Measurements from ENCODE around the gene EPHA6. TPM values are rescaled to one million over a fixed set of nuclear protein-coding genes. Genes with fewer than 3 reads are reported as not detected.

EPHA6 gene
- polyA plus RNA-seq, 2 of the 4 experiments (the other 2 are of a cell fraction): 0.08 TPM

DNA sequence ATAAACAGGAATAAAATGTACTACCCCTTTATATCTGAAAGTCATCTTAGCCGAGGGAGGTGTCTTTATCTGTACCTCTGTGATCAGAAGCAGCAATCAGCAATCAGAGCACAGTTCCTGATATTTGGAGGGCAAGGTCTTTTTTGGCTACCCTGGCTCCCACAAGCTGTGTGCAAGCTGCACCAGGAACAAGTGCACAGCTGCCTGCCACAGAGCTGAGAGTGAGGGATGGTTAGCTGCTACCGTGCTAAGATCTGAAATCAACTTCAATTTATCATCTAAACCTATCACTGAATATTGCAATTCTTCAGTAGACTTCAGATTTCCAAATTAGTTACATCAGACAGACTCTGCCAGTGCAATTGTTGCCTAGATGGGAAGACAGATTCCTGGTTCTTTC lies 545.6 kb downstream of the EPHA6 start:
- no peak overlapping the region for H3K27ac ChIP-seq
- no peaks in the 10 kb centered on the region for H3K4me1 ChIP-seq
- TF ChIP-seq, protein P1, sequence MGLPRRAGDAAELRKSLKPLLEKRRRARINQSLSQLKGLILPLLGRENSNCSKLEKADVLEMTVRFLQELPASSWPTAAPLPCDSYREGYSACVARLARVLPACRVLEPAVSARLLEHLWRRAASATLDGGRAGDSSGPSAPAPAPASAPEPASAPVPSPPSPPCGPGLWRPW (IDR thresholded peaks at IDR 0.05): no peak
- TF ChIP-seq NR3C1 (IDR thresholded peaks at IDR 0.05): no peak
- no peak for TF ChIP-seq ZNF302 (CRISPR knock-in tag; IDR thresholded peaks at IDR 0.05)
- TF ChIP-seq RAD21 (conservative IDR thresholded peaks at IDR 0.05 in 1 of 2, IDR thresholded peaks at IDR 0.05 in 1 of 2): no peak
- no peak for TF ChIP-seq CHD4 (IDR thresholded peaks at IDR 0.05; ENCODE audit: borderline replicate concordance)
- no peak for TF ChIP-seq FOSL2 (IDR thresholded peaks at IDR 0.05)
- no peak for TF ChIP-seq FOSL2 (CRISPR knock-in tag; IDR thresholded peaks at IDR 0.05)
- TF ChIP-seq RFX5 (IDR thresholded peaks at IDR 0.05): no peak
- FAIRE-seq (no peak), ATAC-seq (no peak), DNase-seq (ENCODE audit: low read depth in 1 of 2, low spot score in 1 of 2) (no peak)
- H3K4me2 ChIP-seq: no peak overlapping the region
- CTCF ChIA-PET: no interaction called here
- POLR2A ChIA-PET: no interaction called here
- no peak overlapping the region for H3K4me3 ChIP-seq
- WGBS (ENCODE audit: missing lambda C conversion rate): 4% methylated on average over 2 of the region's 2 CpGs
- H3K9me3 ChIP-seq: no peaks in the 10 kb centered on the region

DNA sequence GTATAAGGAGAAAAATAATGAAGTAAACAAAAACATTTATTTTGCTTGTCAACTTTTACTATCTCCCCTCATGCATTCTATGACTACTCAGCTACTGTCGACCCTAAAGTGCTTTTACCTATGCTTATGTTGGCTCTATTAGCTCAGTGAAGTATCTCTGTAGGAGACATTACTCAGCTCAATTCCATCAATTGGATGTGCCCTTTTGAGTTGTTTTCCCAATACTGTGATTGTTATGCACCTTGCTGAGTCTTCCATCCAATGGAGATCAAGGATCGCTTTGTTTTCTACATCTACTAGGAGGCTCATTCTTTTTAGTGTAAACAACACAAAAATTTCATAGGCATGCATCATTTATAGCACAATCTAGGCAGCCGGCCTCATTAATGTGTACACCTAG lies 546.4 kb downstream of the EPHA6 start:
- no peak for ATAC-seq
- Histone ChIP-seq H3K27ac (no peak overlapping the region), H3K4me1 (no peaks in the 10 kb centered on the region), H3K4me3 (no peak overlapping the region), H3K4me2 (no peak overlapping the region), H3K9me3 (no peaks in the 10 kb centered on the region)
- CTCF ChIA-PET: no interaction called here
- no peak for DNase-seq (ENCODE audit: low read depth in 1 of 2, low spot score in 1 of 2)
- TF ChIP-seq FOXS1 (CRISPR knock-in tag; IDR thresholded peaks at IDR 0.05) (no peak), MAFK (IDR thresholded peaks at IDR 0.05; ENCODE audit: partially characterized antibody) (no peak), ZC3H11A (IDR thresholded peaks at IDR 0.05) (no peak), POLR2A (IDR thresholded peaks at IDR 0.05; ENCODE audit: low read length) (no peak), RFX5 (IDR thresholded peaks at IDR 0.05) (no peak), RARB (CRISPR knock-in tag; IDR thresholded peaks at IDR 0.05) (no peak), ZNF302 (CRISPR knock-in tag; IDR thresholded peaks at IDR 0.05) (no peak), NPAS2 (CRISPR knock-in tag; IDR thresholded peaks at IDR 0.05; ENCODE audit: borderline replicate concordance) (no peak), EP300 (IDR thresholded peaks at IDR 0.05) (no peak), TFCP2L1 (CRISPR knock-in tag; IDR thresholded peaks at IDR 0.05) (no peak), ESRRA (IDR thresholded peaks at IDR 0.05; ENCODE audit: borderline replicate concordance, low read length) (no peak), CHD2 (IDR thresholded peaks at IDR 0.05; ENCODE audit: low read length, partially characterized antibody) (no peak), MYC (IDR thresholded peaks at IDR 0.05; ENCODE audit: borderline replicate concordance, low read length) (no peak), HOXB5 (CRISPR knock-in tag; IDR thresholded peaks at IDR 0.05) (no peak), CBX8 (IDR thresholded peaks at IDR 0.05) (no peak), RCOR1 (IDR thresholded peaks at IDR 0.05; ENCODE audit: low read depth, low read length) (no peak)
- TF ChIP-seq, protein P2, sequence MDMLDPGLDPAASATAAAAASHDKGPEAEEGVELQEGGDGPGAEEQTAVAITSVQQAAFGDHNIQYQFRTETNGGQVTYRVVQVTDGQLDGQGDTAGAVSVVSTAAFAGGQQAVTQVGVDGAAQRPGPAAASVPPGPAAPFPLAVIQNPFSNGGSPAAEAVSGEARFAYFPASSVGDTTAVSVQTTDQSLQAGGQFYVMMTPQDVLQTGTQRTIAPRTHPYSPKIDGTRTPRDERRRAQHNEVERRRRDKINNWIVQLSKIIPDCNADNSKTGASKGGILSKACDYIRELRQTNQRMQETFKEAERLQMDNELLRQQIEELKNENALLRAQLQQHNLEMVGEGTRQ (IDR thresholded peaks at IDR 0.05): no peak
- TF ChIP-seq, protein P3, sequence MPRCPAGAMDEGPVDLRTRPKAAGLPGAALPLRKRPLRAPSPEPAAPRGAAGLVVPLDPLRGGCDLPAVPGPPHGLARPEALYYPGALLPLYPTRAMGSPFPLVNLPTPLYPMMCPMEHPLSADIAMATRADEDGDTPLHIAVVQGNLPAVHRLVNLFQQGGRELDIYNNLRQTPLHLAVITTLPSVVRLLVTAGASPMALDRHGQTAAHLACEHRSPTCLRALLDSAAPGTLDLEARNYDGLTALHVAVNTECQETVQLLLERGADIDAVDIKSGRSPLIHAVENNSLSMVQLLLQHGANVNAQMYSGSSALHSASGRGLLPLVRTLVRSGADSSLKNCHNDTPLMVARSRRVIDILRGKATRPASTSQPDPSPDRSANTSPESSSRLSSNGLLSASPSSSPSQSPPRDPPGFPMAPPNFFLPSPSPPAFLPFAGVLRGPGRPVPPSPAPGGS (IDR thresholded peaks at IDR 0.05): no peak
- TF ChIP-seq, protein P4, sequence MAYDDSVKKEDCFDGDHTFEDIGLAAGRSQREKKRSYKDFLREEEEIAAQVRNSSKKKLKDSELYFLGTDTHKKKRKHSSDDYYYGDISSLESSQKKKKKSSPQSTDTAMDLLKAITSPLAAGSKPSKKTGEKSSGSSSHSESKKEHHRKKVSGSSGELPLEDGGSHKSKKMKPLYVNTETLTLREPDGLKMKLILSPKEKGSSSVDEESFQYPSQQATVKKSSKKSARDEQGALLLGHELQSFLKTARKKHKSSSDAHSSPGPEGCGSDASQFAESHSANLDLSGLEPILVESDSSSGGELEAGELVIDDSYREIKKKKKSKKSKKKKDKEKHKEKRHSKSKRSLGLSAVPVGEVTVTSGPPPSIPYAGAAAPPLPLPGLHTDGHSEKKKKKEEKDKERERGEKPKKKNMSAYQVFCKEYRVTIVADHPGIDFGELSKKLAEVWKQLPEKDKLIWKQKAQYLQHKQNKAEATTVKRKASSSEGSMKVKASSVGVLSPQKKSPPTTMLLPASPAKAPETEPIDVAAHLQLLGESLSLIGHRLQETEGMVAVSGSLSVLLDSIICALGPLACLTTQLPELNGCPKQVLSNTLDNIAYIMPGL (CRISPR knock-in tag; IDR thresholded peaks at IDR 0.05; ENCODE audit: borderline replicate concordance): no peak
- TF ChIP-seq, protein P5, sequence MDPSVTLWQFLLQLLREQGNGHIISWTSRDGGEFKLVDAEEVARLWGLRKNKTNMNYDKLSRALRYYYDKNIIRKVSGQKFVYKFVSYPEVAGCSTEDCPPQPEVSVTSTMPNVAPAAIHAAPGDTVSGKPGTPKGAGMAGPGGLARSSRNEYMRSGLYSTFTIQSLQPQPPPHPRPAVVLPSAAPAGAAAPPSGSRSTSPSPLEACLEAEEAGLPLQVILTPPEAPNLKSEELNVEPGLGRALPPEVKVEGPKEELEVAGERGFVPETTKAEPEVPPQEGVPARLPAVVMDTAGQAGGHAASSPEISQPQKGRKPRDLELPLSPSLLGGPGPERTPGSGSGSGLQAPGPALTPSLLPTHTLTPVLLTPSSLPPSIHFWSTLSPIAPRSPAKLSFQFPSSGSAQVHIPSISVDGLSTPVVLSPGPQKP (IDR thresholded peaks at IDR 0.05; ENCODE audit: low read depth, low read length): no peak
- no peak for FAIRE-seq
- WGBS (ENCODE audit: missing lambda C conversion rate): 22% methylated on average over 3 of the region's 3 CpGs
- POLR2A ChIA-PET: no interaction called here

Measured in A549 (cell line).